Stimulated activated CD8-positive, alpha-beta memory T cell treated with anti-CD3 and anti-CD28 coated beads, Interleukin-12 subunit alpha, Interleukin-12 subunit beta, amount 100 ng/mL, for 24 hours (primary cell): ENCODE data around the gene DOK6.

Source experiments
- DNase-seq: peaks from one replicate; pipeline ENCODE4 v3.0.0-alpha.2; 2020; ENCODE audit errors: extremely low read depth

DOK6 gene

DNA sequence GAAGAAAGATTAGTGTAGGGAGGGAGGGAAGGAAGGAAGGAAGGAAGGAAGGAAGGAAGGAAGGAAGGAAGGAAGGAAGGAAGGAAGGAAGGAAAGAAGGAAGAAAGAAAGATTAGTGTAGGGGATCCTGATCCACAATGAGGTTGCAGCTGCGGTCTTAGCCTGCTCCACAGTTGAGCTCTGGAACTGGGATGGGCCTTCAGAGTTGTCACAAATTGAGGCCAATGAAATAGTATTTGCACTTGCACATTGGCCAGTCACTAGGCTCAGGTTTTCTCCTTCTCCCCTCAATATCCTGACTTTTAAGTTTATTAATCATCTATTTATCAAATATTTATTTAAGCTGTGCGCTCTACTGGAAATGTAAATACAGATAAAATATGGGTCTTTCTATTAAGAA is 34.3 kb downstream of the DOK6 start:
- no peak for DNase-seq

DNA sequence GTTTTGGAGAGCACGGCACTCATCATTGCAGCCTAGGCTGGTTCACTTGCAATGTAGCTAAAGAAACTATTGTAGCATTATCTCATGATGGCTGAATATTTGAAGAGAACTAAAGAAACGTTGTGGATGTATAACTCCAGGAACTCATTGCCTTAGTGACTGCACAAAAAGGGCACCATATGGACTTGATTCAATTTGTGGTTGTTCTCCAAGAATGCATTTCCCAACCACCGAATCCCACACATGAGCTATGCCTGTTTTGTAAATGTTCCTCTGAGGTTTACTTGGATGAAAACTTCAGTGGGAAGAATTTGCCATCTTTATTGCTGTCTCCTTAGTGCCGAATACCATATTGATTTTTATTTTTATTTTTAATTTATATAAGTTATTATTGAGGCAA is 43.5 kb downstream of the DOK6 start:
- DNase-seq = no peak

DNA sequence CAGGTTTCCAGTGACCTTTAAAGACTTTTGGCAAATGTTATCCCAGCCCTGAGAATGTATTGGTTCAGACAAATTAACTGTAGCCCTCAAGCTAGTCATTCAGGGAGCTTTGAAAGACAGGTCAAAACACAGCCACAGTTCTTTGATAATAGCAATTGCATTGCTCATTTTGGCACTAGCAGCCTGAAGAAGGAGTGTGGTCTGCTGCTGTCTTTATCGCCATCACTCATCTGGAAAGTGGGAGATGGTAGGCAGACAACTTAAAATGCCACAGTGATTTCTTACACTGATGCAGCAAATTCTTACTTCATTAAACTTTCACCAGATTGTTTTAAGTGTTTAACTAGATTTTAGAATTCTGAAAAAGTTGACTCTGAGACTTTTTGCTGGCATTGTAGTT is 47.2 kb downstream of the DOK6 start:
- DNase-seq = no peak

DNA sequence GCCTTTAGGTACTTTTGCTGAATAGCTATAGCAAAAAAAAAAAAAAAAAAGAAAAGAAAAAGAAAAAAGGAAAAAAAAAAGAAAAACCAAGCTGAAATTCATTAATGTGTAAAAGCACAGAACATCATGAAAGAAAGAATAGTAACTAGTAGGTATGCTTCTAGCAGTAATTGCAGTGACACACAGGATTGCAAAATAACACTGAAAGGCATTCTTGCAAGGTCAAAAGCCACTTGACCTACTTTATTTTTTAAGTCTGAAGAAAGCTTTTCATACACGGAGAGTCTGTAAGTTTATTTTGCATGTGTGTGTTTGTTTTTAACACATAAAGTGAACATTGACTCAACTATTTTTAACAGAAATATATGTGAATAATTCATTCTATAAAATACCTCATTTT is 54.4 kb downstream of the DOK6 start:
- DNase-seq = no peak

DNA sequence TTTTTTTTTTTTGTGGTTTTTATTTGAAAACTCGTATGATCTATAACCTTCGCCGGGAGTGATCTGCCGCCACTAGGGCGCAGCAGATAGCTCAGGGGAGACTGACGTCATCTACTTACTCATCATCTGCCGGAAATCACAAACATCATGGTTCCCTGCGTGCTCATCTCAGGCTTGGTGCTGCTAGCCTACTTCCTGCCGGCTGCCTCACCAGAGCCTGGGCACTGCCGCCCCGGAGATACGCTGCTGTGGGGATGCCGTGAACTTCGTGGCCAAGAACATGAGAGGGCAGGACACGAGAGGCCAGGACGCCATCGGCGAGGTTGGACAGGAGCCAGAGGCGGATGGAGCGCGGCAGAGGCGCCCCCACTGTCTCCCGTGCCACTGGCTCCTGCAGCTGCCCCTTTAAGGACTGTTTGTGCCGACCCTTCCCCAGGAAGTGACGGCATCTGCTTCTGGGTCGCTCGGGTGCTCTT is 68.8 kb downstream of the DOK6 start:
- DNase-seq = no peak

DNA sequence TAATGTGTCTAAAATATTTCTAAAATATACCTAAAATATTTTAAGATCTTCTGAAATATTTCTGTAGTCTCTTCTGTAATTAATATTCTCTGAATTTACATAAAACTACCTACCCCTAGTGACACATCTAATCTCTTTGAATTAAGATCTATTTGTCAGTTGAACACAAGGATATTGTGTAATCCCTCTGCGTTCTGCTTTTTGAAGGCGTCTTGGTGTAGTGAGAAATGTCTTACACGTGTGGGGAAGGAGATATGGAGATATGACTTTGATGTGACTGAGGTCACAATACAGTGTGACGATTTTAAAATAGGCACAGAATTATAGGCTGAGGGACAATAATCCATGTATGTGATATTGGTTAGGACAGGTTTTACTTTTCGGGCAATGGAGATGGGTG is 79.8 kb downstream of the DOK6 start:
- DNase-seq = no peak

DNA sequence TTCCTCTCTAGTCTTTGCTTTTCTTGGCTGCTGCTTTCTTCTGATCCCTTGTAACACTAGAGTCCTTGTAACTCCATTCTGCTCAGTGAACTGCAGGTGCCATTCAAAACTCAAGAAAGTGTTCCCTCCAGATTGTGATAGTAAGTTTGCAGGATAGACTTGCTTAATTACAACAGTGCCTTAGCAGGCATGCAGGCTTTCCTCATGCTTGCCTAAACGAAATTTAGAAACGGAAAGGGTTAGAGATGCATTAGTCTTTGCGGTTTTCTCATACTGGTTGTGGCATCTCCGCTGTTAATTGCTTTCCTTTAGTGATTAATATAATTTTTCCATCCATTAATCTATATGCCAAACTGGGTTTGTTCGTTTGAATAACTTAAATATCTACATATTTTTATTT is 82.9 kb downstream of the DOK6 start:
- no peak for DNase-seq

DNA sequence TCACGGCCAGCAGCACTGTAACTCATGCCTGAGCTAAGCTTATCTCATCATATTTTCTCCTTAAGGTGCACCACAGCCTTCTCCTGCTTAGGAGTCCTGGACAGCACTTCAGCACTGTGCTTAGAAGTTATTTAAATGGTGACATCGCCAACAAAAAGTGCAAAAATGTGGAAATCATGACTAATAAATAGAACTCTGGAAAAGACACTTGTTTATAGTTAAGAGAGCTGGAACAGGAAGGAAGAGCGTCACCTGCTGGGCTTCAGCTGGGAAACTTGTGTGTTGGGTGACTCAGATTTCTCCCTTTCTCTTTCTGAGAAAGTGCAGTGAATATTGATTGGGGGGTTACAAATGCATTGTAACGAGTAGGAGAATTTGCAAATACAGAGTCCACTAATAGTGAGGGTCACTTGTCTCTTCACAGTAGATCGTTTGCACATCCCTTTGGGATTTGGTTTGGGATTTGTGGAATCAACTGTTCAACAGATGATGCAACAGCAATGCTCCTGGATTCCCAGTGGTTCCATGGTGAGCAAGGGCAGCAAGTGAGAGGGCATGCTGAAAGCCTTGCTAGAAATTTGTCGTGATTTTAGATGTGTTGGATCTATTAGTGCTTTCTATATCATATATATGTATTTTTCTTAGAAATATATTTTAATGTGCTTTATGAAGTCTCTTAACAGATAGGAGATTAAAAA is 84.2 kb downstream of the DOK6 start:
- no peak for DNase-seq

DNA sequence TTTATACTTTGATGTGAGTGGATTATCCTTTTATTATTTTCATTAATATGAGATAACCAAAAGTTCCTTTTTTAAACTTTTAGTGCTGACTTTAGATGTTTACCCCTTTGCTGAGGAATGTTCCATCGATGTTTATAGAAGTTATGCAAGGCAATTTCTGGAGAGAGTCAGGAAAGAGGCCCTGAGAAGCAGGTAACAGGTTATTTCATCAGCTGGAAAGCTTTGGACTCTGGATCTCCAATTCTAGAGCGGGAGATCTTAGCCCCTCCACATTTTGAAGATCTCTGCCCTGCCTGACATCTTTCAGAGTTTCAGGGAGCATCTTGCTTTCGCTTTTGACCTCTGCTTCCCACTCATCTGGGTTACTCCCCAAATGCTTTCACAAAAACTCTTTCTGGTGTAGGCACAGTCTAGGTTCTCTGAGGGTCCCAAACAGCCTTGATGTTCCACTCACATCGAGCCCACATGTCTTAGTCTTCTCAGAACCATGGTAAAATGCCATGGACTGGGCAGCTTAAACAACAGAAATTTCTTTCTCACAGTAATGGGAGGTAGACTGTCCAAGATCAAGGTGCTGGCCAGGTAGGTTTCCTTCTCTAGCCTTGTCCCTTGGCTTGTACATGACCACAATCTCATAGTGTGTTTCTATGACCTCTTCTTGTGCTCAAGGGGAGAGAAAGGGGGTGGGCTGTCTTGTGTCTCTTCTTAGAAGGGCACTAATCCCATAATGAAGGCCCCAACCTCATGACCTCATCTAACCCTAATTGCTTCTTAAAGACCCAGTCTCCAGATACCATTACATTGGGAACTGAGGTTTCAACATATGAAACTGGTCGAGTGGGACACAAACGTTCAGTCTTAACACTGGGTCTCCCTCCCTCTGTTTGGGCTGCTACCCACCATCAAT is 87.1 kb downstream of the DOK6 start:
- DNase-seq = no peak

DNA sequence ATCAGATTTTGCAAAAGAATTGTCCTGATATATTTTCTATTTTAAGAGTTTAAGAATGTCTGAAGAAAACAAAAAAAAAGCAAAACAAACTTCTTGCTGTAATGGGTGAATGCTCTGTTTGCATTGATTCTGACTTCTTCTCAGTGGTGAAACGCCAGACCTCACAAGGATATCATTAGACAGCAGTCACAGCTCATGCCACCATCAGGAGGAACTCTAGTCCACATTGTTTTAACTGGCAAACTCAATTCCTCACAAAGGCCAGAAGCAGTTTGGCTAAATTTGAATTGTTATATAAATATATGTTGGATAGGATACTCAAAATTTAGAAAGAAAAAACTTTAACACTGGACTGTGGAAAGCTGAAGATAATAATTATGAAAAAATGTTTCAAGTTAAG is 89.4 kb downstream of the DOK6 start:
- no peak for DNase-seq

DNA sequence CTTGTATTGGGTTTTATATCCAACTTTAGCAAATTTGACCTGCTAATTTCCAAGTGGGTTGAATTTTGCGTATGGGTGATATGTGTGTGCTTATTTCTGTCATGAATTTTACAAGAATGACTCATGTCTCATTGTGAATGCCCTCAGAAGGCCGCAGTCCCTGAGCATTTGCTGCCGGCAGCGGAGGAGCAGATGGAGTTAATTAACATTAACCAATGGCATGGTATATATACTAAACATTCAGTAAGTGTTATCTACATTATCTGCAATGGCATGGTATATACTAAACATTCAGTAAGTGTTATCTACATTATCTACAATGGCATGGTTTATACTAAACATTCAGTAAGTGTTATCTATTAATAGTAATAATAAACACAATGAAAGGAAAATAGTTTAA is 90.1 kb downstream of the DOK6 start:
- DNase-seq = no peak

DNA sequence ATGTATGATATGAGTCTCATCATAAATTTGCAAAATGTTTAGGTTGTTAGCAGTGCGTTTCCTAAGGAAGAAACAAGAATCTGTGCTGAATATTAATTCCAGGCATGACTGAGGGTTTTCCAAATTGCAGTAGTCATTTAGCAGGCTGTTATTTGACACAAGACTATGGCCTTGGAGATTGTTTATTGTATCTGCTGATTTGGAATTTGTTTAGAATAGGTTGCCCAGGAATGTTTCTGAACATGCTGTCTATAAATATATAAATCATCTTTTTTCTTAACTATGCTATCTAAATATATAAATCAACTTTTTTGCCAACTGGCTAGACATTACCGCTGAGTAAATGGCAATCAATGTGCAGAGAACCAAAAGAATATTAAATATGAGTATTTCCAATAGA is 90.9 kb downstream of the DOK6 start:
- DNase-seq = no peak

DNA sequence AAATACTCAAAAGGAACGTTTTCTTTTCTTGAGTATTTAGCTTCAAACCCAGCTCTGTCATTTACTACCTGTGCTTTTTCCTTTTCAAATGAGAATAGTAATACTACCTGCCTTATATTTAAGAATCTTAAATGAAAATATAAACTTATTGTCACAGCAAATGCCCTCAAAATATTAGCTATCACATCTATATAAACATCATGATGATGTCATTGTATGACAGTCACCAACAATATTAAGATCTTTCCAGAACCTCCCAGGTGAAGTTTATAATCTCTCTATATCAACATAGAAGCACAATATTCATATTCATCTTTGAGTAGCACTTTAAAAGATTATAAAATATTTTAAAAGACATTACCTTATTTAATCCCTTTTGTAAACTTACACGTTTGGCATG is 92.2 kb downstream of the DOK6 start:
- no peak for DNase-seq

DNA sequence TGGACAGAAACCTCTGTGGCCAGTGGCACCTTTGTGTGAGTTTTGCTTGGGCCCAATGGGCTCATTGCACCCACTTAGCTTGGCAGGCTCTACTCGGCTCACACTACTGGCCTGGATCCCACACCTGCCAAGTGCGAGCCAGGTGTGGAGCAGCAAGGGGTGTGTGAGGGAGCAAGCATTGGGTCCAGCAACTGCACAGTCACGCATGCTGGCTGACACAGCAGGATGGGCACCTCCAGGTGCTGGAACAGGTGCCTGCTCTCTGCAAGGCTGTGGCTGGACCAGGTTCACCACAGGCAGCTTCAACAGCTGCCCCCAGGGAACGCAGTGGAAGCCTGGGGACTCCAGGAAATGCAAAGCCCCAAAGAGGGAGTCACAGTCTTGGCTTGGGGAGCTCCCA is 94.2 kb downstream of the DOK6 start:
- DNase-seq = no peak

DNA sequence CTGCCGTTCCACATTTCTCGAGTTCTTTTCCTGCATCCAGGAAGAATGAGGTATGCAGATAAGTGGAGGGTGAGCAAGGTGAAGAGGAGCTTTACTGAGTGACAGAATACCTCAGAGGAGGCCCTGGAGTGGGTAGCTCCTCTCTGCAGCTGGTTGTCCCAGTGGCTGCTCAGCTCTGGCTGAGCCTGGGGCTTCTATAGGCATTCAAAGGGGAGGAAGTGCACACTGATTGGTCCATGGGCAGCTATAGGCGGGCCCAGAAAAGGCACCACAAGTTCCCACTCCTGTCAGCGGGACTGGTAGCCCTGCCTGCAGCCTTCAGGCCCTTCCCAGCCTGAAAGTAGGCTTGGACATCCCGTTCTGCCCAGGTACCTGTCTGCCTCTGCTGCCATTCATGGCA is 94.7 kb downstream of the DOK6 start:
- no peak for DNase-seq

DNA sequence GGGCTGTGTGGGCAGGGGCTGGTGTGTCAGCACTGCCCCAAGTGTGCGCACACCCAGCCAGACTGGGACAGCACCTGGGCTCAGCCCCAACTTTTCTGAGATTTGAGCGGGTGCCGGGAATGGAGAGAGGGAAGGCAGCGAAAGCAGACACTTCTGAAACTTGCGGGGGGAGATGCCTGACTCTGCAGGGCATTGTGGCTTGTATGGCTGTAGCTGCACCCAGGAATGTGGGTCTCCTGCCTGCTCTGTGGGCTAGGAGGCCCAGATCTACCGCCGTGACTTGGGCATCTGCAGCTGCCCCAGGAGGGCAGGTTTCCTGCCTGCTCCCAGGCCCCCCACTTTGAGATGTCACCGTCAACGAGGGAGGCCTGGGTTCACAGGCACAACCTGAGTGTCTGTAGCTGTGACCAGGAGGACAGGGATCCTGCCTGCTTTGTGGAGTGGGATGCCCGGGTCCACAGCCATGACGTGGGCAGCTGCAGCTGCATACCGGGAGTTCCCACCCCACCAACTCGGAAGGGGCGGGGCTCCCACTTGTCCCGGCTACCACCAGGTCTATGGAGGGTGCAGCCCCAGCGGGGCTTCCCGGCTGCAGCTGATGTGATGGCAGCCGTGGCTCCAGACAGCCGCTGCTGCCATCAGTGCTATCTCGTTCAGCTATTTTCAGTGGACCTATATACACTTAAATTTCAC is 95.3 kb downstream of the DOK6 start:
- DNase-seq = no peak

DNA sequence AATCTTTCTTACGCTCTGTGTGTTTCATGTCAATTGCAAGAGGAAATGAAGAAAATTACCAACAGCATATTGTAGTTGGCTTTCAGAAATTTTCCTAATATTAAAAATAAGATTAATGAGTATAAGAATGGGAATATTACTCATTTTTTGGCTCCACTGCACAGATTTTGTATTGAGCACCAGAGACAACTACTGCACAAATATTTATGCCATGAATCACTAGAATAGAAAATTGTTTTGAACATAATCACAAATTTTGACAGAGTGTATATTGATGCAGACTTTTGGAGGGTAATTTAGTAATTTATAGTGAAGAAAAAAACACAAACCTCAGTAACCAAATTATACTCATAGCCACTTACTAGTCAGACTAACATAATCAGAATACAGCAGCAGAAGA is 118.3 kb downstream of the DOK6 start:
- no peak for DNase-seq

DNA sequence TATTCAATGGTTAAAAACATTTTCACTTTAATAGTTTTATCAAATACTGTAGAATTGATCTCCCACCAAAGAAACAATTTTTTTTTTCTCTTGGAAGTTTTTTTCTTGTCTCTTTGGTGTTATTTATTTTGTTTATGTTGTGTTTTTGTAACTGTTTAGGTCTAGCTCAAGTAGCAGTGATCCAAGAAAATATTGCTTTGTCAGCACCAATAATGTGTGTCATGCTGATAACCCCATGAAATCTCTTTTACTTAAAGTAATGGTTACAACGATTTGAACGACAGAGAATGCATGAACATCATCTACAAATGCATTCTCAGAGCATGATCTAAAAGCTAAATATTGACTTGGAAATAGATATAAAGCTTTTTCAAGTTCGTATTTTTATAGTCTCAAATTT is 122.9 kb downstream of the DOK6 start:
- no peak for DNase-seq

DNA sequence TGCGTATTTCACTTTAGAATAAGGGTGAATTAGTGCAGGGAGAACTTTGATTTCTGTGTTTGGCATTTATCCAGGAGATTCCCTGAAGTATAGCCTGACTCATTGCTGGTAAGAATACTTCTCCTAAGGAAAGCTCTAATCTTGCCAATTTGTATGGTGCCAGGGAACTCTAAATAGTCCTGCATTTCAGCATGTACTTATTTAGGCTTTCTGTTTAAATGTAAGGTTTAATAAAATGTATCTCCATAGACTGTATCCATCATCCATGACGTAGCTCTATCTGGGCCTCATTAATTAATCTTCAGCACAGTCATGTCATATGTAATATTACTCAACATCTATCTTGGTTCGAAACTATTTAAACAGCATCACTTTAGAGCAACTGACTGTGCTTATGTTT is 127.7 kb downstream of the DOK6 start:
- DNase-seq = no peak

DNA sequence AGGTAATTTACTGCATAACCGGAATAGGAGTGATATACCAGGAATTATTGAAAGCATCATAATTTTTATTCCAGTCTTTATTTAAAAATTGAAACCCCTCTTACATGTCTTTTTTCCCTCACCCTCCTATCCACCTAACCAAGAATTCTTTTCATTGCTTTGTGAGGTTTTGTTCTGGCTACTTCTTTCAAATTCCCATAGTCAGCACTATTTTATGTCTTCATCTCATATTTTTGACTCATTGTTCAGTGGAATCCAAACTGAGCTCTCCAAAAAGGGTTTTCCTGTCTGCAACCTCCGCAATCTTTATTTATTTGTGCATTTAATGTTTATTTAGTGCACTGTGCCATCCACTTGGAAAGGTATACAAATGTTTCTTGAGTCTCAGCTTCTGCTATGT is 128.5 kb downstream of the DOK6 start:
- no peak for DNase-seq

DNA sequence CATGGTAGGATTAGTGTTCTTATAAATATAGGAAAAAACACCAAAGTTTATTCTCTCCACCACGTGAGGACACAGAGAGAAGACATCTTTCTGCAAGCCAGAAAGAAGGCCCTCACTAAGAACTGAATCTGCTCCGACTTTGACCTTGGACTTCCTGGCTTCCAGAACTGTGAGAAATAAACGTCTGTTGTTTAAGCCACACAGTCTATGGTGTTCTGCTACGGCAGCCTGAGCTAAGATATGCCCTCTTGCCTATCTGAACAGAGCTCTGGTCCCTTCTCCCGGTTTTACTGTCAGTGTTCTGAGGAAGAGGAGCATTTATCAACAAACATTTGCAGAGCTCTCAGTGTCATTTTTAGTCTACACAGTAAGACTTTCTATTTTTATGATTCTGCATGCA is 131.3 kb downstream of the DOK6 start:
- no peak for DNase-seq

DNA sequence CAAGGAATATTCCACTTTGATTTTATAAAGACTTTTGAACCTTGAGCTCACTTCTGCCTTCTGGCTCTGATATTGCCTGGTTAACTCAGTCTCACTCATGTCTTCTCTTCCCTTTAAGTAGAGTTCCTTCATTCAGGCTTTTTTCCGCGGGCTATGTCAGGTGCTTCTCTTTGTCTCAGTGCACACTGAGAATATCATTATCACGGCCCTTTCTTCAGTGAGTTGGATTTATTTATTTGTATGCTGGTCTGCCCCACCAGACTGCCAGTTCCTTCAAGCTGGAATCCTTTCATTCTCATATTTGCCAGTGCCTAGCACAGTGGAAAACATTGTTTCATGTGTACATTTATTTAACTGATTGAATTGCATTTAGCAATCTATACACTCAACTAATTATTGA is 136.5 kb downstream of the DOK6 start:
- DNase-seq = no peak

DNA sequence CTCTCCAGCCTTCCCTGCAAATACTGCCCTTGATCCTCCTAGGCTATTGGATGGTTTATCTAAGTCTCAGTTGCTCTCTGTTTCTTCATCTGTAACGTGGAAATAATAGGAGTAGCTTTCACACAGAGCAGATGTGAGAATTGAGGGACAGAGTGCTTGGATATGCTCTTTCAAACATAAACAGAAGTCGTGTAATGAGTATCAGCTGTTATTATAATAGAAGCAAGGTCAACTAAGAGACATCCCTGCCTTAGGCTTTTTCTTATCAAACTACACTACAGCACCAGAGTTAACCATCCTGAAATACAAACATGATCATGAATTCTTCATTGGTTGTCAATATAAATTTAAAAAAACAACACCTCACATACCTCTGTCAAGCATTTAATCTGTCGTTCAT is 138.2 kb downstream of the DOK6 start:
- no peak for DNase-seq
